Parathyroid adenoma (tissue), 2 donors: ENCODE data around the gene C15orf61.

ENCODE experiments used
- H2AFZ ChIP-seq: fragments of 300-600 bp; sonication (generic); one replicate; pipeline ENCODE4 v1.7.0; 2017; ENCODE audit warnings: antibody characterized with exemption, mild to moderate bottlenecking
- H3K27ac ChIP-seq: fragments of 300-600 bp; sonication (generic); one replicate; pipeline ENCODE4 v1.7.0; 2017
- H3K27me3 ChIP-seq: fragments of 300-600 bp; sonication (generic); one replicate; pipeline ENCODE4 v1.7.0; 2017; ENCODE audit warnings: low read length; ENCODE audit not compliant: control insufficient read depth, insufficient read depth
- H3K36me3 ChIP-seq: fragments of 300-600 bp; sonication (generic); one replicate; pipeline ENCODE4 v1.7.0; 2017; ENCODE audit warnings: low read length; ENCODE audit not compliant: control insufficient read depth, insufficient read depth
- H3K4me1 ChIP-seq: fragments of 300-600 bp; sonication (generic); one replicate; pipeline ENCODE4 v1.7.0; 2017; ENCODE audit warnings: control low read depth
- H3K4me2 ChIP-seq: fragments of 300-600 bp; sonication (generic); one replicate; pipeline ENCODE4 v1.7.0; 2017; ENCODE audit warnings: low read length
- H3K4me3 ChIP-seq: fragments of 300-600 bp; sonication (generic); one replicate; pipeline ENCODE4 v1.7.0; 2017; ENCODE audit warnings: low read depth, low read length
- H3K79me2 ChIP-seq: fragments of 300-600 bp; sonication (generic); one replicate; pipeline ENCODE4 v1.7.0; 2017; ENCODE audit warnings: control low read depth
- H3K9ac ChIP-seq: fragments of 300-600 bp; sonication (generic); one replicate; pipeline ENCODE4 v1.7.0; 2017; ENCODE audit warnings: mild to moderate bottlenecking
- H3K9me3 ChIP-seq: fragments of 300-600 bp; sonication (generic); one replicate; pipeline ENCODE4 v1.7.0; 2017; ENCODE audit warnings: low read length; ENCODE audit not compliant: control insufficient read depth
- CTCF ChIP-seq: fragments of 300-600 bp; sonication (generic); IDR thresholded peaks from one replicate; pipeline ENCODE4 v1.7.0; 2017; ENCODE audit warnings: antibody characterized with exemption, mild to moderate bottlenecking
- donor health status: primary hyperparathyroidism.

C15orf61 gene

GRCh38 chr15:67559158-67559557 lies 38.2 kb downstream of the C15orf61 start:
- H3K4me2 ChIP-seq = no peak overlapping the region
- no peak overlapping the region for H3K4me3 ChIP-seq
- H3K79me2 ChIP-seq = peaks cover 3% of the 10 kb centered on the region
- no peak for TF ChIP-seq CTCF
- no peaks in the 10 kb centered on the region for H3K27me3 ChIP-seq
- H3K9ac ChIP-seq = no peak overlapping the region
- H3K36me3 ChIP-seq = no peaks in the 10 kb centered on the region
- no peak overlapping the region for H2AFZ ChIP-seq
- no peaks in the 10 kb centered on the region for H3K9me3 ChIP-seq
- H3K4me1 ChIP-seq = peaks cover 8% of the 10 kb centered on the region
- H3K27ac ChIP-seq = no peak overlapping the region

GRCh38 chr15:67559576-67559975 lies 38.6 kb downstream of the C15orf61 start:
- Histone ChIP-seq H3K9ac (no peak overlapping the region), H3K4me1 (peaks cover 8% of the 10 kb centered on the region), H2AFZ (no peak overlapping the region), H3K9me3 (no peaks in the 10 kb centered on the region), H3K27me3 (no peaks in the 10 kb centered on the region), H3K36me3 (no peaks in the 10 kb centered on the region), H3K79me2 (peaks cover 3% of the 10 kb centered on the region), H3K4me2 (no peak overlapping the region), H3K4me3 (no peak overlapping the region), H3K27ac (no peak overlapping the region)
- TF ChIP-seq CTCF = no peak

GRCh38 chr15:67560320-67560719 lies 39.4 kb downstream of the C15orf61 start:
- Histone ChIP-seq H3K9me3 (no peaks in the 10 kb centered on the region), H3K27ac (no peak overlapping the region), H3K4me3 (no peak overlapping the region), H2AFZ (no peak overlapping the region), H3K4me1 (peaks cover 8% of the 10 kb centered on the region), H3K27me3 (no peaks in the 10 kb centered on the region), H3K36me3 (no peaks in the 10 kb centered on the region), H3K79me2 (peaks cover 3% of the 10 kb centered on the region), H3K4me2 (no peak overlapping the region), H3K9ac (no peak overlapping the region)
- no peak for TF ChIP-seq CTCF

- no peak for TF ChIP-seq CTCF
- no peak overlapping the region for H3K4me2 ChIP-seq
- peaks cover 3% of the 10 kb centered on the region for H3K79me2 ChIP-seq
- H3K4me1 ChIP-seq = peaks cover 8% of the 10 kb centered on the region
- H3K36me3 ChIP-seq = no peaks in the 10 kb centered on the region
- H3K27ac ChIP-seq = no peak overlapping the region
- H3K4me3 ChIP-seq = no peak overlapping the region
- no peaks in the 10 kb centered on the region for H3K27me3 ChIP-seq
- H2AFZ ChIP-seq = no peak overlapping the region
- H3K9ac ChIP-seq = no peak overlapping the region
- H3K9me3 ChIP-seq = no peaks in the 10 kb centered on the region
Observed at GRCh38 chr15:67563092-67563491, 42.2 kb downstream of the C15orf61 start.
